Esophagus muscularis mucosa (tissue), 4 donors: ENCODE measurements around the gene TNFRSF21. TPM values are rescaled to one million over a fixed set of nuclear protein-coding genes. Genes with fewer than 3 reads are reported as not detected.

Source experiments
- DNase-seq: peaks from one replicate; pipeline ENCODE4 v3.0.0-alpha.2; 2017; ENCODE audit errors: extremely low spot score
- H3K27ac ChIP-seq, 4 donors: fragments of 200-600 bp; sonication (generic); replicated peaks in 1 of 4; 1 replicate in 3 of 4; 2 replicates in 1 of 4; pipeline ENCODE4 v1.5.1; 2016 to 2019; ENCODE audit warnings: mild to moderate bottlenecking in 1 of 4
- H3K27me3 ChIP-seq, 4 donors: fragments of 200-600 bp; sonication (generic); one replicate each; pipeline versions ENCODE4 v1.5.1 to v1.6.0; 2016 to 2019
- H3K36me3 ChIP-seq, 4 donors: fragments of 200-600 bp; sonication (generic); one replicate each; pipeline ENCODE4 v1.5.1; 2016 to 2019
- H3K4me1 ChIP-seq, 4 donors: fragments of 200-600 bp; sonication (generic); one replicate each; pipeline ENCODE4 v1.5.1; 2016 to 2019
- H3K4me3 ChIP-seq, 4 donors: fragments of 200-600 bp; sonication (generic); 1 replicate in 2 of 4; 2 replicates in 2 of 4; pipeline ENCODE4 v1.5.1; 2016 to 2019; ENCODE audit warnings: mild to moderate bottlenecking in 4 of 4, moderate library complexity in 1 of 4
- H3K9me3 ChIP-seq, 4 donors: fragments of 200-600 bp; sonication (generic); 1 replicate in 3 of 4; 2 replicates in 1 of 4; pipeline ENCODE4 v1.5.1; 2016 to 2019
- CTCF ChIP-seq, 3 experiments: fragments of 200-600 bp in 2 of 3; fragments of 450-650 bp in 1 of 3; sonication (generic) in 2 of 3; IDR thresholded peaks; one replicate each; pipeline ENCODE4 v1.5.1; 2017 to 2019; ENCODE audit warnings: antibody characterized with exemption in 3 of 3, mild to moderate bottlenecking in 2 of 3, moderate library complexity in 1 of 3
- EP300 ChIP-seq: sonication (generic); formaldehyde crosslinking; IDR thresholded peaks from one replicate; pipeline ENCODE4 v1.6.1; 2017; ENCODE audit warnings: antibody characterized with exemption
- POLR2A ChIP-seq: fragments of 450-650 bp; IDR thresholded peaks from one replicate; pipeline ENCODE4 v1.6.1; 2017; ENCODE audit warnings: antibody characterized with exemption, moderate library complexity, mild to moderate bottlenecking, low read depth
- POLR2AphosphoS5 ChIP-seq, 2 donors: sonication (generic); formaldehyde crosslinking; IDR thresholded peaks; one replicate each; pipeline ENCODE4 v1.6.1; 2017; ENCODE audit warnings: antibody characterized with exemption in 2 of 2
- WGBS: methylation state at CpG from one replicate; pipeline ENCODE4 v1.1.5; 2018; 5-methylcytosine and 5-hydroxymethylcytosine counted together
- intact Hi-C: fragments of 100-400 bp; cut with DNase I; formaldehyde crosslinking; loops from one replicate; pipeline ENCODE4 v1.15.1; 2023
- total RNA-seq, 4 donors: library from RNA; depleted of rRNA; stranded (reverse); fragments of >200 nt; gene quantifications; one replicate each; pipeline versions ENCODE4 v1.1.0 to v1.2.1, GENCODE V29; 2016

The TNFRSF21 gene
- total RNA-seq, 4 donors from 2014 or later: 23.7 to 37.0 (median 30.9) TPM

DNA sequence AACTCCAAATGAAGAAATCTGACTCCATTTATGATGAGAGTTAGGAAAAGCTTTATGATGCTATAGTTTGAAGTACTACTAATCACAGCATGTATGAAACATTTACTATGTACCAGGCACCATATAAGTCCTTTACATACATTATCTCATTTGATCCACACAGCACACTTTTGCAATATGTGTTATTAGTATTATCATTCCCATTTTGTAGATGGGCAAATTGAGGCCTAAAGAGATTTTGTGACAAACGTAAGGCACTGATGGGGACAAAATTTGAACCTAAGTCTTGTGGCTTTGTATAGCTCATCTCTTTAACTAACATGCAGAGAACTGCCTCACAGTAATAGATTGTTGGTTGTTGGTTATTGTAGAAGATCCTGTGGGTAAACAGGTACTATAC, 14.2 kb upstream of the TNFRSF21 start:
- no peaks in the 10 kb centered on the region for H3K9me3 ChIP-seq
- no peak overlapping the region for H3K4me3 ChIP-seq
- TF ChIP-seq POLR2AphosphoS5 (IDR thresholded peaks at IDR 0.05) (no peak), POLR2A (no peak), CTCF (IDR thresholded peaks at IDR 0.05) (no peak), EP300 (no peak)
- H3K27me3 ChIP-seq: no peaks in the 10 kb centered on the region
- intact Hi-C loops: no loop called here
- 77% methylated on average over 1 of the region's 1 CpG for WGBS
- H3K4me1 ChIP-seq: no peaks in the 10 kb centered on the region
- H3K36me3 ChIP-seq: no peaks in the 10 kb centered on the region
- no peak for DNase-seq
- no peak overlapping the region for H3K27ac ChIP-seq

GRCh38 chr6:47323321-47323720, 13.6 kb upstream of the TNFRSF21 start:
- H3K36me3 ChIP-seq: no peaks in the 10 kb centered on the region
- no peaks in the 10 kb centered on the region for H3K27me3 ChIP-seq
- TF ChIP-seq CTCF (IDR thresholded peaks at IDR 0.05) (no peak), POLR2AphosphoS5 (IDR thresholded peaks at IDR 0.05) (no peak), EP300 (no peak), POLR2A (no peak)
- H3K4me1 ChIP-seq: no peaks in the 10 kb centered on the region
- H3K27ac ChIP-seq: no peak overlapping the region
- H3K9me3 ChIP-seq: no peaks in the 10 kb centered on the region
- intact Hi-C loops: no loop called here
- WGBS: 72% methylated on average over 2 of the region's 2 CpGs
- no peak overlapping the region for H3K4me3 ChIP-seq
- DNase-seq: no peak

DNA sequence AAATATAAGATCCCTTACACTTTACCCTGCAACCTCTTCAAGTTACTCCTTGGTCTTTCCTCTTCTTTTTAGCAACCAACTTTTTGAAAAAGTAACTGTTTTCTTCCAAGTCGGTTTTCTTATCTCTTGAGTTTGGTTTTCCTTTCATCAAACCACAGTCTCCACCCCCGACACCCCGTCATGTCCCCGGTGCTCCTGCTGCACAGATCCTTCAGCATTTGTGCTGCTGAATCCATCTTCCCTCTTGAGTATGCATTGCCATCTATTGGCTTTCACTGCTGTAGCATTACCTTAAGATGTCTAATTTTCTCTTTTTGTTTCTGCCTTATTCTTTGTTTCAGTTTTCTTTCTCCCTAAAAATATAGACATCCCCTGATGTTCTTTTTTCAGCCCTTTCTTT, 11.9 kb upstream of the TNFRSF21 start:
- H3K36me3 ChIP-seq: no peaks in the 10 kb centered on the region
- no peaks in the 10 kb centered on the region for H3K9me3 ChIP-seq
- H3K4me1 ChIP-seq: no peaks in the 10 kb centered on the region
- 73% methylated on average over 4 of the region's 4 CpGs for WGBS
- DNase-seq: no peak
- H3K27me3 ChIP-seq: no peaks in the 10 kb centered on the region
- TF ChIP-seq EP300 (no peak), POLR2AphosphoS5 (IDR thresholded peaks at IDR 0.05) (no peak), CTCF (IDR thresholded peaks at IDR 0.05) (no peak), POLR2A (no peak)
- no peak overlapping the region for H3K4me3 ChIP-seq
- H3K27ac ChIP-seq: no peak overlapping the region
- intact Hi-C loops: no loop called here

DNA sequence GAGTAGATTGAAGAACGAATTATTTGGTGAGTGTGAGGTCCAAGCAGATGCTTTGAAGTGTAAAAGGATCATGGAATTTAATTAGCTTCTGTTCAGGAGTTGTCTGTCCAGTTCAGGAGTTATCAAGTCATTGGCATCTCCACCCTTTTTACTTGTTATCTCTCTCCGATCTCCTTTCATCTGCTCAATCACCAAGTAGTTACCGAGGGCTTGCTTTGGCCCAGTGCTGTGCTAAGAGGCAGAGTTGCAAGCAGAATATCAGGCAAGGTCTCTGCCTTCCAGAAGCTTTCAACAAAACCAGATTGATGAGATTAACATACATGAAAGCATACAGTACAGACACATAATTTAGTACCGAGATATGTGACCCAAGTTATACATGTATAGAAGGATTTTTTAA, 10.2 kb upstream of the TNFRSF21 start:
- Histone ChIP-seq H3K4me1 (no peaks in the 10 kb centered on the region), H3K4me3 (no peak overlapping the region), H3K36me3 (no peaks in the 10 kb centered on the region), H3K9me3 (no peaks in the 10 kb centered on the region), H3K27ac (no peak overlapping the region), H3K27me3 (no peaks in the 10 kb centered on the region)
- WGBS: 63% methylated on average over 4 of the region's 4 CpGs
- TF ChIP-seq EP300 (no peak), POLR2AphosphoS5 (IDR thresholded peaks at IDR 0.05) (no peak), POLR2A (no peak), CTCF (IDR thresholded peaks at IDR 0.05) (no peak)
- DNase-seq: no peak
- intact Hi-C loops: no loop called here

- DNase-seq: no peak
- Histone ChIP-seq H3K27ac (no peak overlapping the region), H3K27me3 (no peaks in the 10 kb centered on the region), H3K9me3 (no peaks in the 10 kb centered on the region), H3K36me3 (no peaks in the 10 kb centered on the region), H3K4me1 (no peaks in the 10 kb centered on the region), H3K4me3 (no peak overlapping the region)
- TF ChIP-seq POLR2AphosphoS5 (IDR thresholded peaks at IDR 0.05) (no peak), POLR2A (no peak), CTCF (IDR thresholded peaks at IDR 0.05) (no peak), EP300 (no peak)
- WGBS: 76% methylated on average over 3 of the region's 3 CpGs
- intact Hi-C loops: no loop called here
Measured at GRCh38 chr6:47319382-47319781, 9.7 kb upstream of the TNFRSF21 start.
